Ishikawa (cell line): ENCODE data around the gene RXRB.

Experiments
- CEBPB ChIP-seq: IDR thresholded peaks from 2 replicates; pipeline ENCODE4 v1.6.1; 2012
- CREB1 ChIP-seq: IDR thresholded peaks from 2 replicates; pipeline ENCODE4 v1.6.1; 2012; ENCODE audit warnings: low read depth
- EGR1 ChIP-seq: IDR thresholded peaks from 2 replicates; pipeline ENCODE4 v1.6.1; 2012
- EP300 ChIP-seq: IDR thresholded peaks from 2 replicates; pipeline ENCODE4 v1.6.1; 2012; ENCODE audit warnings: borderline replicate concordance
- FOXM1 ChIP-seq: IDR thresholded peaks from 2 replicates; pipeline ENCODE4 v1.6.1; 2012; ENCODE audit warnings: low read depth, borderline replicate concordance
- NFIC ChIP-seq: IDR thresholded peaks from 2 replicates; pipeline ENCODE4 v1.6.1; 2012
- RAD21 ChIP-seq: IDR thresholded peaks from 2 replicates; pipeline ENCODE4 v1.6.1; 2012; ENCODE audit warnings: low read depth
- TAF1 ChIP-seq: IDR thresholded peaks from 2 replicates; pipeline ENCODE4 v1.6.1; 2012; ENCODE audit warnings: low read depth, mild to moderate bottlenecking
- TCF12 ChIP-seq: IDR thresholded peaks from 2 replicates; pipeline ENCODE4 v1.6.1; 2012; ENCODE audit warnings: low read depth
- TEAD4 ChIP-seq: IDR thresholded peaks from 2 replicates; pipeline ENCODE4 v1.6.1; 2012
- YY1 ChIP-seq: IDR thresholded peaks from 2 replicates; pipeline ENCODE4 v1.6.1; 2012; ENCODE audit warnings: low read depth
- ZBTB7A ChIP-seq: IDR thresholded peaks from 2 replicates; pipeline ENCODE4 v1.6.1; 2012; ENCODE audit warnings: low read depth
- TF ChIP-seq, protein P1 (sequence below): IDR thresholded peaks from 2 replicates; pipeline ENCODE4 v1.6.1; 2012
- TF ChIP-seq, protein P2 (sequence below): IDR thresholded peaks from 2 replicates; pipeline ENCODE4 v1.6.1; 2012
- TF ChIP-seq, protein P3 (sequence below): IDR thresholded peaks from 2 replicates; pipeline ENCODE4 v1.6.1; 2012; ENCODE audit warnings: low read depth, mild to moderate bottlenecking

RXRB gene

DNA sequence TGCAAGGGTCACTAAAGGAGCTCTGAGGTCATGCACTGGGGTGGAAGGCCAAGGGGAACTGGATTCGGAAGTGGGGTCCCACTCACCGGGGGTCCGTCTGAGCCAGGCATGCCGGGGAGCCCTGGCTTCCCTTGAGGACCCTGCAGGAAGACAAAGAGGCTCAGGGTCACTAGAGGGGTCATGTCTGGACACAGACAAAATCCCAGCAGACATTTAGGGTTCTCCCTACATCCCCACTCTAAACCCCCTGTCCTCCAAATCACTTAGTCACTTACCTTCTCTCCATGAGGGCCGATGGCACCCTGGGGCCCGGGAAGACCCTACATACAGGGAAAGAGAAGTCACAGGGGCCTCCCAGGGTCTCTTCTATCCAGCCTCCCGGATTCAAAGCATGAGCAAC lies 23.6 kb downstream of the RXRB start:
- TF ChIP-seq EGR1 (no peak), CEBPB (no peak), ZBTB7A (no peak), NFIC (no peak), TEAD4 (no peak), CREB1 (no peak), EP300 (no peak), RAD21 (no peak), TCF12 (no peak), YY1 (no peak), TAF1 (no peak), FOXM1 (no peak)
- TF ChIP-seq, protein P1, sequence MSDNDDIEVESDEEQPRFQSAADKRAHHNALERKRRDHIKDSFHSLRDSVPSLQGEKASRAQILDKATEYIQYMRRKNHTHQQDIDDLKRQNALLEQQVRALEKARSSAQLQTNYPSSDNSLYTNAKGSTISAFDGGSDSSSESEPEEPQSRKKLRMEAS: no peak
- TF ChIP-seq, protein P2, sequence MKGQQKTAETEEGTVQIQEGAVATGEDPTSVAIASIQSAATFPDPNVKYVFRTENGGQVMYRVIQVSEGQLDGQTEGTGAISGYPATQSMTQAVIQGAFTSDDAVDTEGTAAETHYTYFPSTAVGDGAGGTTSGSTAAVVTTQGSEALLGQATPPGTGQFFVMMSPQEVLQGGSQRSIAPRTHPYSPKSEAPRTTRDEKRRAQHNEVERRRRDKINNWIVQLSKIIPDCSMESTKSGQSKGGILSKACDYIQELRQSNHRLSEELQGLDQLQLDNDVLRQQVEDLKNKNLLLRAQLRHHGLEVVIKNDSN: no peak
- TF ChIP-seq, protein P3, sequence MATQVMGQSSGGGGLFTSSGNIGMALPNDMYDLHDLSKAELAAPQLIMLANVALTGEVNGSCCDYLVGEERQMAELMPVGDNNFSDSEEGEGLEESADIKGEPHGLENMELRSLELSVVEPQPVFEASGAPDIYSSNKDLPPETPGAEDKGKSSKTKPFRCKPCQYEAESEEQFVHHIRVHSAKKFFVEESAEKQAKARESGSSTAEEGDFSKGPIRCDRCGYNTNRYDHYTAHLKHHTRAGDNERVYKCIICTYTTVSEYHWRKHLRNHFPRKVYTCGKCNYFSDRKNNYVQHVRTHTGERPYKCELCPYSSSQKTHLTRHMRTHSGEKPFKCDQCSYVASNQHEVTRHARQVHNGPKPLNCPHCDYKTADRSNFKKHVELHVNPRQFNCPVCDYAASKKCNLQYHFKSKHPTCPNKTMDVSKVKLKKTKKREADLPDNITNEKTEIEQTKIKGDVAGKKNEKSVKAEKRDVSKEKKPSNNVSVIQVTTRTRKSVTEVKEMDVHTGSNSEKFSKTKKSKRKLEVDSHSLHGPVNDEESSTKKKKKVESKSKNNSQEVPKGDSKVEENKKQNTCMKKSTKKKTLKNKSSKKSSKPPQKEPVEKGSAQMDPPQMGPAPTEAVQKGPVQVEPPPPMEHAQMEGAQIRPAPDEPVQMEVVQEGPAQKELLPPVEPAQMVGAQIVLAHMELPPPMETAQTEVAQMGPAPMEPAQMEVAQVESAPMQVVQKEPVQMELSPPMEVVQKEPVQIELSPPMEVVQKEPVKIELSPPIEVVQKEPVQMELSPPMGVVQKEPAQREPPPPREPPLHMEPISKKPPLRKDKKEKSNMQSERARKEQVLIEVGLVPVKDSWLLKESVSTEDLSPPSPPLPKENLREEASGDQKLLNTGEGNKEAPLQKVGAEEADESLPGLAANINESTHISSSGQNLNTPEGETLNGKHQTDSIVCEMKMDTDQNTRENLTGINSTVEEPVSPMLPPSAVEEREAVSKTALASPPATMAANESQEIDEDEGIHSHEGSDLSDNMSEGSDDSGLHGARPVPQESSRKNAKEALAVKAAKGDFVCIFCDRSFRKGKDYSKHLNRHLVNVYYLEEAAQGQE: no peak

DNA sequence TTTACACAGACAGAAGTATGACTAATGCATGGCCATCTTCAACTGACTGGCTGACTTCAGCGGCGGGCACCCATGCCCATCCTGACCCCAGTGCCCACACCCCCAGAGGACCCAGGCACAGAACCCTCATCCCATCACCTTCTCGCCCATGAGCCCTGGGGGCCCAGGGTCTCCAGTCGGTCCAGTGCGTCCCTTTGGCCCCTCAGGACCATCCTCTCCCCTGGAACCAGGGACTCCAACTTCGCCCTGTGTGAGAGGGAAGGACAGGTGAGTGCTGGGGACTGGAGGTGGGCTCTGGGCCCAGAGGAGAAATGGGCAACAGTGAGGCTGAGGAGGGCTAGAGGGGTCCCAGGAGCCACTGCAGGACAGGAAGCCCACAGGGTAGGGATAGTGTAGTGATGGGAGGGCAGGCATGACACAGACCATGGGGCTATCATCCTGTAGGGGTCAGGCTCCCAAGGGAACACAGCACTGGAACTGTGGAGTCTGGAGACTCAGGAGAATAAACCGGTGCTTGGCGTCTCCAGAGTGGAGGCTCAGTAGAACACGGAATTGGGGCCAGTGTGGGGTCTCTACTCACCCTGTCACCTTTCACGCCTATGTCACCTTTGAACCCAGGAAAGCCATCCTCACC lies 24.9 kb downstream of the RXRB start:
- no peak for TF ChIP-seq EP300
- TF ChIP-seq, protein P3: no peak
- TF ChIP-seq EGR1: no peak
- TF ChIP-seq CEBPB: no peak
- TF ChIP-seq ZBTB7A: no peak
- no peak for TF ChIP-seq RAD21
- TF ChIP-seq, protein P1: no peak
- no peak for TF ChIP-seq CREB1
- TF ChIP-seq TAF1: no peak
- no peak for TF ChIP-seq TCF12
- TF ChIP-seq FOXM1: no peak
- TF ChIP-seq TEAD4: no peak
- TF ChIP-seq, protein P2: no peak
- no peak for TF ChIP-seq YY1

- no peak for TF ChIP-seq RAD21
- TF ChIP-seq CREB1: no peak
- TF ChIP-seq TEAD4: no peak
- TF ChIP-seq, protein P3: no peak
- no peak for TF ChIP-seq EP300
- no peak for TF ChIP-seq TCF12
- no peak for TF ChIP-seq TAF1
- TF ChIP-seq NFIC: no peak
- TF ChIP-seq, protein P2: no peak
- TF ChIP-seq EGR1: no peak
- TF ChIP-seq YY1: no peak
- TF ChIP-seq FOXM1: no peak
- no peak for TF ChIP-seq CEBPB
- TF ChIP-seq, protein P1: no peak
- no peak for TF ChIP-seq ZBTB7A
Measured at GRCh38 chr6:33174784-33175183, 25.7 kb downstream of the RXRB start.
